ENCODE results near the gene PHF21A. TPM values are rescaled to one million over a fixed set of nuclear protein-coding genes. Genes with fewer than 3 reads are reported as not detected.

PHF21A gene
- total RNA-seq, 1 donor from 2014 or later = 69.3 TPM

DNA sequence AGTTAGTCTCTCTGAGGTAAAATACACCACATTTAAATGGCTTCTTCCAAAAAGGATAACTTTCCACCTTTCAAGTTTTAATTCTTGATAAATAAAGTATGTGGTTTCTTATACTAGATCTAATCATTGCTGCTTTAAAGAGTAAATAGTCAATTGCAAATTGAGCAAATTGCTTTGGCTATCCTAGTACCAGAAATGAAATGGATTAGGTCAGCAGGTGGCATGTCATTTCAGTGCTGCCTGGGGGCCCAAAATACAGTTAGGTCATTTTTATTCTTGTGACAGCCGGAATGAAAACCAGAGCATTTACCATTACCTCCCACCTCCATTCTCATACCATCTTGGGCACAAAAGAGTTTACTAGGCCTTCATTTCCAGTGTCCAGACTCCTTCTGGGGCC is 70.2 kb downstream of the PHF21A start:
- TF ChIP-seq, protein P1, sequence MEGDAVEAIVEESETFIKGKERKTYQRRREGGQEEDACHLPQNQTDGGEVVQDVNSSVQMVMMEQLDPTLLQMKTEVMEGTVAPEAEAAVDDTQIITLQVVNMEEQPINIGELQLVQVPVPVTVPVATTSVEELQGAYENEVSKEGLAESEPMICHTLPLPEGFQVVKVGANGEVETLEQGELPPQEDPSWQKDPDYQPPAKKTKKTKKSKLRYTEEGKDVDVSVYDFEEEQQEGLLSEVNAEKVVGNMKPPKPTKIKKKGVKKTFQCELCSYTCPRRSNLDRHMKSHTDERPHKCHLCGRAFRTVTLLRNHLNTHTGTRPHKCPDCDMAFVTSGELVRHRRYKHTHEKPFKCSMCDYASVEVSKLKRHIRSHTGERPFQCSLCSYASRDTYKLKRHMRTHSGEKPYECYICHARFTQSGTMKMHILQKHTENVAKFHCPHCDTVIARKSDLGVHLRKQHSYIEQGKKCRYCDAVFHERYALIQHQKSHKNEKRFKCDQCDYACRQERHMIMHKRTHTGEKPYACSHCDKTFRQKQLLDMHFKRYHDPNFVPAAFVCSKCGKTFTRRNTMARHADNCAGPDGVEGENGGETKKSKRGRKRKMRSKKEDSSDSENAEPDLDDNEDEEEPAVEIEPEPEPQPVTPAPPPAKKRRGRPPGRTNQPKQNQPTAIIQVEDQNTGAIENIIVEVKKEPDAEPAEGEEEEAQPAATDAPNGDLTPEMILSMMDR (IDR thresholded peaks at IDR 0.05; ENCODE audit: insufficient read depth, low read depth, low read length) = no peak
- no peak for TF ChIP-seq EZH2 (IDR thresholded peaks at IDR 0.05; ENCODE audit: insufficient read depth, low read length)
- H3K9me3 ChIP-seq (ENCODE audit: insufficient read depth, low read depth, low read length) = no peaks in the 10 kb centered on the region
- no peaks in the 10 kb centered on the region for H3K36me3 ChIP-seq (ENCODE audit: insufficient read depth, low read length)
- H3K4me3 ChIP-seq (ENCODE audit: insufficient read depth, low read depth, low read length) = no peak overlapping the region
- H3K79me2 ChIP-seq (ENCODE audit: insufficient read depth, low read length) = no peaks in the 10 kb centered on the region
- no peak overlapping the region for H3K9ac ChIP-seq (ENCODE audit: low read length)
- no peak overlapping the region for H3K4me2 ChIP-seq (ENCODE audit: low read length)
- no peak overlapping the region for H2AFZ ChIP-seq (ENCODE audit: low read depth, low read length)
- DNase-seq (ENCODE audit: low read depth) (no peak), FAIRE-seq (no peak)
- H3K4me1 Mint-ChIP-seq (ENCODE audit: low read depth, unreplicated experiment) = peaks cover 61% of the 10 kb centered on the region
- peak overlapping the region; percentile 70 for H3K27ac Mint-ChIP-seq (ENCODE audit: unreplicated experiment)
- peaks cover 20% of the 10 kb centered on the region for H4K20me1 ChIP-seq (ENCODE audit: insufficient read depth, low read length)
- H3K4me3 Mint-ChIP-seq (ENCODE audit: unreplicated experiment) = peak overlapping the region; percentile 55
- no peak overlapping the region for H3K27ac ChIP-seq (ENCODE audit: low read depth, low read length)
- no peaks in the 10 kb centered on the region for H3K9me3 Mint-ChIP-seq (ENCODE audit: unreplicated experiment)
- peaks cover 12% of the 10 kb centered on the region for H3K4me1 ChIP-seq (ENCODE audit: insufficient read depth, low read length)
- H3K27me3 Mint-ChIP-seq (ENCODE audit: low read depth, unreplicated experiment) = no peaks in the 10 kb centered on the region
- peaks cover 6% of the 10 kb centered on the region for H3K36me3 Mint-ChIP-seq (ENCODE audit: low read depth, unreplicated experiment)
- no peaks in the 10 kb centered on the region for H3K27me3 ChIP-seq (ENCODE audit: insufficient read depth, low read length)

- Histone ChIP-seq H3K9ac (ENCODE audit: low read length) (no peak overlapping the region), H3K36me3 (ENCODE audit: insufficient read depth, low read length) (no peaks in the 10 kb centered on the region), H3K27ac (ENCODE audit: low read depth, low read length) (peak overlapping the region; percentile 10), H4K20me1 (ENCODE audit: insufficient read depth, low read length) (peaks cover 22% of the 10 kb centered on the region), H3K4me3 (ENCODE audit: insufficient read depth, low read depth, low read length) (no peak overlapping the region), H3K79me2 (ENCODE audit: insufficient read depth, low read length) (no peaks in the 10 kb centered on the region), H3K4me2 (ENCODE audit: low read length) (peak overlapping the region; percentile 37), H3K4me1 (ENCODE audit: insufficient read depth, low read length) (peaks cover 12% of the 10 kb centered on the region), H3K27me3 (ENCODE audit: insufficient read depth, low read length) (no peaks in the 10 kb centered on the region), H3K9me3 (ENCODE audit: insufficient read depth, low read depth, low read length) (no peaks in the 10 kb centered on the region), H2AFZ (ENCODE audit: low read depth, low read length) (no peak overlapping the region)
- no peak for FAIRE-seq
- H3K27me3 Mint-ChIP-seq (ENCODE audit: low read depth, unreplicated experiment) = no peaks in the 10 kb centered on the region
- no peak for DNase-seq (ENCODE audit: low read depth)
- H3K36me3 Mint-ChIP-seq (ENCODE audit: low read depth, unreplicated experiment) = peaks cover 7% of the 10 kb centered on the region
- H3K9me3 Mint-ChIP-seq (ENCODE audit: unreplicated experiment) = no peaks in the 10 kb centered on the region
- H3K4me1 Mint-ChIP-seq (ENCODE audit: low read depth, unreplicated experiment) = peaks cover 62% of the 10 kb centered on the region
- peak overlapping the region; percentile 52 for H3K4me3 Mint-ChIP-seq (ENCODE audit: unreplicated experiment)
- TF ChIP-seq, protein P1 (IDR thresholded peaks at IDR 0.05; ENCODE audit: insufficient read depth, low read depth, low read length) = no peak
- TF ChIP-seq EZH2 (IDR thresholded peaks at IDR 0.05; ENCODE audit: insufficient read depth, low read length) = no peak
- peak overlapping the region; percentile 70 for H3K27ac Mint-ChIP-seq (ENCODE audit: unreplicated experiment)
Measured at GRCh38 chr11:46050662-46051061, 70.6 kb downstream of the PHF21A start.

GRCh38 chr11:46050003-46050461 is 71.2 kb downstream of the PHF21A start:
- Histone ChIP-seq H3K4me3 (ENCODE audit: insufficient read depth, low read depth, low read length) (no peak overlapping the region), H3K4me2 (ENCODE audit: low read length) (peak overlapping the region; percentile 37), H3K9ac (ENCODE audit: low read length) (peak overlapping the region; percentile 3), H3K9me3 (ENCODE audit: insufficient read depth, low read depth, low read length) (no peaks in the 10 kb centered on the region), H3K4me1 (ENCODE audit: insufficient read depth, low read length) (peaks cover 12% of the 10 kb centered on the region), H3K36me3 (ENCODE audit: insufficient read depth, low read length) (no peaks in the 10 kb centered on the region), H4K20me1 (ENCODE audit: insufficient read depth, low read length) (peaks cover 24% of the 10 kb centered on the region), H3K27me3 (ENCODE audit: insufficient read depth, low read length) (no peaks in the 10 kb centered on the region), H2AFZ (ENCODE audit: low read depth, low read length) (no peak overlapping the region), H3K79me2 (ENCODE audit: insufficient read depth, low read length) (no peaks in the 10 kb centered on the region), H3K27ac (ENCODE audit: low read depth, low read length) (peak overlapping the region; percentile 10)
- Mint-ChIP-seq H3K9me3 (ENCODE audit: unreplicated experiment) (no peaks in the 10 kb centered on the region), H3K4me3 (ENCODE audit: unreplicated experiment) (peak overlapping the region; percentile 52), H3K36me3 (ENCODE audit: low read depth, unreplicated experiment) (peaks cover 7% of the 10 kb centered on the region), H3K27ac (ENCODE audit: unreplicated experiment) (peak overlapping the region; percentile 70), H3K4me1 (ENCODE audit: low read depth, unreplicated experiment) (peaks cover 56% of the 10 kb centered on the region), H3K27me3 (ENCODE audit: low read depth, unreplicated experiment) (no peaks in the 10 kb centered on the region)
- peak; percentile 90 for DNase-seq (ENCODE audit: low read depth)
- no peak for TF ChIP-seq EZH2 (IDR thresholded peaks at IDR 0.05; ENCODE audit: insufficient read depth, low read length)
- TF ChIP-seq, protein P1 (IDR thresholded peaks at IDR 0.05; ENCODE audit: insufficient read depth, low read depth, low read length) = no peak
- FAIRE-seq = peak; percentile 69

Measured in astrocyte (in vitro differentiated cells and primary cell).